WTC11 (cell line): ENCODE data around the gene SLCO4A1. TPM values are rescaled to one million over a fixed set of nuclear protein-coding genes. Genes with fewer than 3 reads are reported as not detected.

Experiments
- ATAC-seq: fragments of 200-7000 bp; cut with Tn5 transposase; 2 replicates; pipeline ENCODE4 v1.10.0; 2021; ENCODE audit warnings: mild to moderate bottlenecking, moderate library complexity
- CTCF ChIA-PET: fragments of 300-600 bp; sonication (Branson Sonifier 250); formaldehyde crosslinking; loops from one replicate; lab custom pipeline; 2021; ENCODE audit warnings: antibody characterized with exemption; lab: Charles Lee
- POLR2A ChIA-PET: fragments of 350-600 bp; sonication (Branson Sonifier 250); formaldehyde crosslinking; loops from one replicate; lab custom pipeline; 2021; ENCODE audit warnings: antibody characterized with exemption; lab: Charles Lee
- DNase-seq: peaks from one replicate; pipeline ENCODE4 v3.0.0; 2021; ENCODE audit warnings: low spot score
- H3K27ac Mint-ChIP-seq: 2 replicates; pipeline ENCODE4 v1.8.0; 2021; ENCODE audit warnings: mixed read lengths
- H3K27me3 Mint-ChIP-seq: 2 replicates; pipeline ENCODE4 v1.8.0; 2021; ENCODE audit warnings: low read depth, mild to moderate bottlenecking, moderate library complexity, mixed read lengths
- H3K36me3 Mint-ChIP-seq: 2 replicates; pipeline ENCODE4 v1.8.0; 2021; ENCODE audit warnings: mixed read lengths
- H3K4me1 Mint-ChIP-seq: 2 replicates; pipeline ENCODE4 v1.8.0; 2022; ENCODE audit warnings: mixed read lengths
- H3K4me3 Mint-ChIP-seq: 2 replicates; pipeline ENCODE4 v1.8.0; 2021; ENCODE audit warnings: mild to moderate bottlenecking, moderate library complexity, mixed read lengths
- H3K9me3 Mint-ChIP-seq: 2 replicates; pipeline ENCODE4 v1.8.0; 2021; ENCODE audit warnings: mixed read lengths
- ATF1 ChIP-seq: sonication (generic); formaldehyde crosslinking; IDR thresholded peaks from 2 replicates; pipeline ENCODE4 v1.8.1; 2023; ENCODE audit warnings: mild to moderate bottlenecking, moderate library complexity, missing genetic modification reagents
- ATF2 ChIP-seq: sonication (generic); formaldehyde crosslinking; IDR thresholded peaks from 2 replicates; pipeline ENCODE4 v1.8.1; 2022; ENCODE audit warnings: low read depth, missing genetic modification reagents, borderline replicate concordance
- CTCF ChIP-seq: fragments of 200-600 bp; IDR thresholded peaks from 2 replicates; pipeline ENCODE4 v1.8.0; 2022; ENCODE audit warnings: antibody characterized with exemption
- E2F5 ChIP-seq: sonication (generic); formaldehyde crosslinking; IDR thresholded peaks from 2 replicates; pipeline ENCODE4 v1.8.1; 2022; ENCODE audit warnings: mild to moderate bottlenecking, moderate library complexity, missing genetic modification reagents
- ELF4 ChIP-seq: sonication (generic); formaldehyde crosslinking; IDR thresholded peaks from 2 replicates; pipeline ENCODE4 v1.8.1; 2022; ENCODE audit warnings: low read depth, mild to moderate bottlenecking, moderate library complexity, missing genetic modification reagents
- GABPB1 ChIP-seq: sonication (generic); formaldehyde crosslinking; IDR thresholded peaks from 2 replicates; pipeline ENCODE4 v1.8.1; 2023; ENCODE audit warnings: mild to moderate bottlenecking, missing genetic modification reagents
- JAZF1 ChIP-seq: fragments of 250-450 bp; sonication (Bioruptor Pico); IDR thresholded peaks from 2 replicates; pipeline ENCODE4 v1.9.0; 2021; ENCODE audit warnings: moderate library complexity, mild to moderate bottlenecking, inconsistent platforms
- KAT7 ChIP-seq: sonication (generic); formaldehyde crosslinking; IDR thresholded peaks from 2 replicates; pipeline ENCODE4 v1.8.1; 2023; ENCODE audit warnings: missing genetic modification reagents, mild to moderate bottlenecking, borderline replicate concordance
- NFATC4 ChIP-seq: fragments of 250-450 bp; sonication (Bioruptor Pico); IDR thresholded peaks from 2 replicates; pipeline ENCODE4 v1.9.0; 2021; ENCODE audit warnings: mild to moderate bottlenecking
- NFYB ChIP-seq: sonication (generic); formaldehyde crosslinking; conservative IDR thresholded peaks from 2 replicates; pipeline ENCODE4 v1.8.0; 2022; ENCODE audit warnings: low read depth, missing genetic modification reagents
- OVOL2 ChIP-seq: fragments of 250-450 bp; sonication (Bioruptor Pico); IDR thresholded peaks from 2 replicates; pipeline ENCODE4 v1.9.0; 2021; ENCODE audit warnings: mild to moderate bottlenecking, borderline replicate concordance
- RELA ChIP-seq: sonication (generic); formaldehyde crosslinking; IDR thresholded peaks from 2 replicates; pipeline ENCODE4 v1.8.1; 2022; ENCODE audit warnings: missing genetic modification reagents, mild to moderate bottlenecking, borderline replicate concordance
- RORB ChIP-seq: fragments of 250-450 bp; sonication (Bioruptor Pico); IDR thresholded peaks from 2 replicates; pipeline ENCODE4 v1.9.0; 2021; ENCODE audit warnings: mild to moderate bottlenecking
- SMAD4 ChIP-seq: sonication (generic); formaldehyde crosslinking; IDR thresholded peaks from 2 replicates; pipeline ENCODE4 v1.8.0; 2022; ENCODE audit warnings: mild to moderate bottlenecking, missing genetic modification reagents
- ZBTB21 ChIP-seq: sonication (generic); formaldehyde crosslinking; IDR thresholded peaks from 2 replicates; pipeline ENCODE4 v1.8.1; 2023; ENCODE audit warnings: mild to moderate bottlenecking, missing genetic modification reagents, borderline replicate concordance
- ZNF232 ChIP-seq: sonication (generic); formaldehyde crosslinking; IDR thresholded peaks from 2 replicates; pipeline ENCODE4 v1.8.0; 2022; ENCODE audit warnings: mild to moderate bottlenecking, missing genetic modification reagents
- ZNF425 ChIP-seq: fragments of 250-450 bp; sonication (Bioruptor Pico); conservative IDR thresholded peaks from 2 replicates; pipeline ENCODE4 v1.9.0; 2021; ENCODE audit warnings: mild to moderate bottlenecking
- ZNF512 ChIP-seq: sonication (generic); formaldehyde crosslinking; IDR thresholded peaks from 2 replicates; pipeline ENCODE4 v1.8.1; 2022; ENCODE audit warnings: missing genetic modification reagents, borderline replicate concordance
- ZNF671 ChIP-seq: fragments of 250-450 bp; sonication (Bioruptor Pico); IDR thresholded peaks from 2 replicates; pipeline ENCODE4 v1.8.0; 2021; ENCODE audit warnings: mild to moderate bottlenecking
- total RNA-seq: library from RNA; stranded (reverse); gene quantifications from 3 replicates; pipeline ENCODE4 v1.2.3, GENCODE V29; 2021

SLCO4A1 gene
- total RNA-seq, 1 experiment from 2014 or later, result 19.9 TPM

GRCh38 chr20:62662422-62662821, 20.1 kb downstream of the SLCO4A1 start:
- H3K4me3 Mint-ChIP-seq, result no peak overlapping the region
- H3K36me3 Mint-ChIP-seq, result no peaks in the 10 kb centered on the region
- DNase-seq, result no peak
- TF ChIP-seq SMAD4 (CRISPR knock-in tag) (no peak), ZNF232 (CRISPR knock-in tag) (no peak), ELF4 (no peak), E2F5 (CRISPR knock-in tag) (no peak), RELA (no peak), ZNF512 (CRISPR knock-in tag) (no peak), ZNF671 (no peak), NFYB (CRISPR knock-in tag) (no peak), CTCF (no peak)
- TF ChIP-seq, all 79 proteins: peak for 0
- Mint-ChIP-seq H3K4me1 (peaks cover 5% of the 10 kb centered on the region), H3K9me3 (no peaks in the 10 kb centered on the region), H3K27me3 (no peaks in the 10 kb centered on the region), H3K27ac (no peak overlapping the region)
- POLR2A ChIA-PET, result no interaction called here
- ATAC-seq, result no peak
- CTCF ChIA-PET, result interaction anchor here (0.5 to 1.2 kb wide), 3 partner anchors 46 to 834 kb away, joined by 3 read pairs; partner anchors contain the start of gene NTSR1

- DNase-seq (no peak), ATAC-seq (no peak; the same call in 1 of the 2 replicates)
- H3K9me3 Mint-ChIP-seq, result no peaks in the 10 kb centered on the region
- ChIA-PET CTCF (interaction anchor here (1.1 to 2.1 kb wide), 3 partner anchors 12 to 128 kb away, joined by 3 to 7 read pairs (median 6); partner anchors contain the start of gene SLCO4A1), POLR2A (no interaction called here)
- peak overlapping the region; percentile 63; the same call in 1 of the 2 replicates for H3K27ac Mint-ChIP-seq
- TF ChIP-seq KAT7 (CRISPR knock-in tag), result no peak
- TF ChIP-seq GABPB1 (CRISPR knock-in tag), result 0 out of 2 replicates have a peak, but pooled peaks have one; percentile 6
- no peak for TF ChIP-seq RORB (CRISPR knock-in tag)
- no peaks in the 10 kb centered on the region for H3K36me3 Mint-ChIP-seq
- H3K4me1 Mint-ChIP-seq, result peaks cover 5% of the 10 kb centered on the region
- H3K4me3 Mint-ChIP-seq, result no peak overlapping the region
- H3K27me3 Mint-ChIP-seq, result no peaks in the 10 kb centered on the region
Observed at GRCh38 chr20:62663145-62664018, 21.1 kb downstream of the SLCO4A1 start.

GRCh38 chr20:62664019-62664971, 22.0 kb downstream of the SLCO4A1 start:
- ChIA-PET CTCF (interaction anchor here (1.1 to 2.1 kb wide), 3 partner anchors 11 to 127 kb away, joined by 3 to 7 read pairs (median 6); partner anchors contain the start of gene SLCO4A1), POLR2A (no interaction called here)
- ATAC-seq (no peak), DNase-seq (no peak)
- Mint-ChIP-seq H3K4me1 (peaks cover 5% of the 10 kb centered on the region), H3K4me3 (no peak overlapping the region), H3K27ac (no peak overlapping the region), H3K36me3 (no peaks in the 10 kb centered on the region), H3K9me3 (no peaks in the 10 kb centered on the region), H3K27me3 (no peaks in the 10 kb centered on the region)
- TF ChIP-seq ATF1 (CRISPR knock-in tag) (no peak), RELA (no peak), OVOL2 (no peak), ZBTB21 (CRISPR knock-in tag) (no peak), NFATC4 (CRISPR knock-in tag) (no peak), JAZF1 (CRISPR knock-in tag) (no peak), ATF2 (CRISPR knock-in tag) (no peak), ZNF425 (CRISPR knock-in tag) (no peak), NFYB (CRISPR knock-in tag) (no peak)
